ENCODE measurements around the gene PLXND1.
"Not testable (repeated sequence)": the region's sequence is repeated elsewhere in the genome, so short reads cannot be mapped to it uniquely, and the experiment has no call there.

PLXND1 gene

GRCh38 chr3:129641567-129642260 is 35.2 kb upstream of the PLXND1 start:
- not testable (repeated sequence) for H3K9ac ChIP-seq (ENCODE audit: low read depth in 1 of 2, low read length in 2 of 2); H3K27ac ChIP-seq (ENCODE audit: low read depth, low read length); H3K27me3 ChIP-seq (ENCODE audit: control insufficient read depth in 1 of 2, insufficient read depth in 2 of 2, low read length in 2 of 2); H3K9me3 ChIP-seq (ENCODE audit: control insufficient read depth in 1 of 2, low read length in 2 of 2); H3K4me1 ChIP-seq (ENCODE audit: control insufficient read depth in 1 of 2, insufficient read depth in 2 of 2, low read length in 2 of 2); H3K36me3 ChIP-seq (ENCODE audit: control insufficient read depth in 1 of 2, insufficient read depth in 2 of 2, low read length in 2 of 2); H3K4me3 ChIP-seq (ENCODE audit: low read depth in 1 of 2, low read length in 2 of 2)

- not testable (repeated sequence) for H3K9ac ChIP-seq (ENCODE audit: low read depth in 1 of 2, low read length in 2 of 2); H3K4me3 ChIP-seq (ENCODE audit: low read depth in 1 of 2, low read length in 2 of 2); H3K9me3 ChIP-seq (ENCODE audit: control insufficient read depth in 1 of 2, low read length in 2 of 2); H3K27ac ChIP-seq (ENCODE audit: low read depth, low read length); H3K27me3 ChIP-seq (ENCODE audit: control insufficient read depth in 1 of 2, insufficient read depth in 2 of 2, low read length in 2 of 2); H3K4me1 ChIP-seq (ENCODE audit: control insufficient read depth in 1 of 2, insufficient read depth in 2 of 2, low read length in 2 of 2); H3K36me3 ChIP-seq (ENCODE audit: control insufficient read depth in 1 of 2, insufficient read depth in 2 of 2, low read length in 2 of 2)
Observed at GRCh38 chr3:129640985-129641384, 34.5 kb upstream of the PLXND1 start.

- Histone ChIP-seq H3K36me3 (ENCODE audit: control insufficient read depth in 1 of 2, insufficient read depth in 2 of 2, low read length in 2 of 2) (no peaks in the 10 kb centered on the region), H3K4me1 (ENCODE audit: control insufficient read depth in 1 of 2, insufficient read depth in 2 of 2, low read length in 2 of 2) (no peaks in the 10 kb centered on the region), H3K4me3 (ENCODE audit: low read depth in 1 of 2, low read length in 2 of 2) (no peak overlapping the region), H3K9me3 (ENCODE audit: control insufficient read depth in 1 of 2, low read length in 2 of 2) (peaks cover 0 to 2% of the 10 kb centered on the region in 2 donors), H3K27me3 (ENCODE audit: control insufficient read depth in 1 of 2, insufficient read depth in 2 of 2, low read length in 2 of 2) (no peaks in the 10 kb centered on the region), H3K9ac (ENCODE audit: low read depth in 1 of 2, low read length in 2 of 2) (no peak overlapping the region), H3K27ac (ENCODE audit: low read depth, low read length) (no peak overlapping the region)
Observed at GRCh38 chr3:129638481-129638880, 32.0 kb upstream of the PLXND1 start.

DNA sequence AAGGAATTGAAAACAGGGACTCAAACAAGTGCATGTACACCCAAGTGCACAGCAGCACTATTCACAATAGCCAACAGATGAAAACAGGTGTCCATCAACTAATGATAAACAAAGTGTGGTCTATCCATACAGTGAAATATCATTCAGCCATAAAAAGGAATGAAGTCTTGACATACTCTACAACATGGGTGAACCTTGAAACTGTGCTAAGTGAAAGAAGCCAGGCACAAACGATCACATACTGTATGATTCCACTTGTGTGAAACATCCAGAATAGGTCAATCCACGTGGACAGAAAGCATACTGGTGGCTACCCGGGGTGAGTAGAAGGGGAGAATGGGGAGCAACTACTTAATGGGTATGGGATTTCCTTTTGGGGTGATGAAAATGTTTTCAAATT is 29.6 kb upstream of the PLXND1 start:
- H3K4me3 ChIP-seq (ENCODE audit: low read depth in 1 of 2, low read length in 2 of 2), result no peak overlapping the region
- H3K27ac ChIP-seq (ENCODE audit: low read depth, low read length), result no peak overlapping the region
- no peaks in the 10 kb centered on the region for H3K27me3 ChIP-seq (ENCODE audit: control insufficient read depth in 1 of 2, insufficient read depth in 2 of 2, low read length in 2 of 2)
- H3K9ac ChIP-seq (ENCODE audit: low read depth in 1 of 2, low read length in 2 of 2), result no peak overlapping the region
- H3K36me3 ChIP-seq (ENCODE audit: control insufficient read depth in 1 of 2, insufficient read depth in 2 of 2, low read length in 2 of 2), result no peaks in the 10 kb centered on the region
- peaks cover 0 to 2% of the 10 kb centered on the region in 2 donors for H3K9me3 ChIP-seq (ENCODE audit: control insufficient read depth in 1 of 2, low read length in 2 of 2)
- H3K4me1 ChIP-seq (ENCODE audit: control insufficient read depth in 1 of 2, insufficient read depth in 2 of 2, low read length in 2 of 2), result no peaks in the 10 kb centered on the region

- Histone ChIP-seq H3K4me1 (ENCODE audit: control insufficient read depth in 1 of 2, insufficient read depth in 2 of 2, low read length in 2 of 2) (no peaks in the 10 kb centered on the region), H3K27ac (ENCODE audit: low read depth, low read length) (no peak overlapping the region), H3K9me3 (ENCODE audit: control insufficient read depth in 1 of 2, low read length in 2 of 2) (peaks cover 0 to 2% of the 10 kb centered on the region in 2 donors), H3K27me3 (ENCODE audit: control insufficient read depth in 1 of 2, insufficient read depth in 2 of 2, low read length in 2 of 2) (no peaks in the 10 kb centered on the region), H3K36me3 (ENCODE audit: control insufficient read depth in 1 of 2, insufficient read depth in 2 of 2, low read length in 2 of 2) (no peaks in the 10 kb centered on the region), H3K4me3 (ENCODE audit: low read depth in 1 of 2, low read length in 2 of 2) (no peak overlapping the region), H3K9ac (ENCODE audit: low read depth in 1 of 2, low read length in 2 of 2) (no peak overlapping the region)
Observed at GRCh38 chr3:129635656-129636055, 29.2 kb upstream of the PLXND1 start.

- H3K36me3 ChIP-seq (ENCODE audit: control insufficient read depth in 1 of 2, insufficient read depth in 2 of 2, low read length in 2 of 2), result no peaks in the 10 kb centered on the region
- H3K4me3 ChIP-seq (ENCODE audit: low read depth in 1 of 2, low read length in 2 of 2), result no peak overlapping the region
- no peaks in the 10 kb centered on the region for H3K4me1 ChIP-seq (ENCODE audit: control insufficient read depth in 1 of 2, insufficient read depth in 2 of 2, low read length in 2 of 2)
- no peak overlapping the region for H3K9ac ChIP-seq (ENCODE audit: low read depth in 1 of 2, low read length in 2 of 2)
- H3K27me3 ChIP-seq (ENCODE audit: control insufficient read depth in 1 of 2, insufficient read depth in 2 of 2, low read length in 2 of 2), result no peaks in the 10 kb centered on the region
- H3K27ac ChIP-seq (ENCODE audit: low read depth, low read length), result no peak overlapping the region
- peaks cover 0 to 2% of the 10 kb centered on the region in 2 donors for H3K9me3 ChIP-seq (ENCODE audit: control insufficient read depth in 1 of 2, low read length in 2 of 2)
Observed at GRCh38 chr3:129633751-129634481, 27.4 kb upstream of the PLXND1 start.

DNA sequence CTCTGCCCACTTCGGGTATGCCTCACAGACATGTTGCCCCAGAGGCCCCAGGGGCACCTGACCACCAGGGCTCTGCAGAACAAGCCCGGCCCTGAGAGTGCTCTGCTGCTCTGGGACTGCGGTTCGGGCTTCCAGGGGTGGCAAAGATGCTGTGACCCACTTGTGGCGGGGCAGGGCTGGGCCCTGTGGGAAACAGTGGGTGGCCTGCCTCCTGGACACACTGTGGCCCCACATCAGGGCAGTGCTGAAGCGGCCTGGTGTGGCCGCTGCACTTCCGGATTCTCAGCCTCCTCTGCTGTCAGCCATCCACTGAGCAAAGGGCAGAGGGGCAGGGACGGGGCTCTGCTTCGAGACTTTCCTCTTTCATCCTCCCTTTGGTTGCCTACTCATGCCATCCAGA is 26.5 kb upstream of the PLXND1 start:
- Histone ChIP-seq H3K9ac (ENCODE audit: low read depth in 1 of 2, low read length in 2 of 2) (no peak overlapping the region), H3K9me3 (ENCODE audit: control insufficient read depth in 1 of 2, low read length in 2 of 2) (peaks cover 0 to 2% of the 10 kb centered on the region in 2 donors), H3K4me1 (ENCODE audit: control insufficient read depth in 1 of 2, insufficient read depth in 2 of 2, low read length in 2 of 2) (peaks cover 3 to 5% of the 10 kb centered on the region in 2 donors), H3K27me3 (ENCODE audit: control insufficient read depth in 1 of 2, insufficient read depth in 2 of 2, low read length in 2 of 2) (no peaks in the 10 kb centered on the region), H3K4me3 (ENCODE audit: low read depth in 1 of 2, low read length in 2 of 2) (no peak overlapping the region), H3K36me3 (ENCODE audit: control insufficient read depth in 1 of 2, insufficient read depth in 2 of 2, low read length in 2 of 2) (no peaks in the 10 kb centered on the region), H3K27ac (ENCODE audit: low read depth, low read length) (no peak overlapping the region)

DNA sequence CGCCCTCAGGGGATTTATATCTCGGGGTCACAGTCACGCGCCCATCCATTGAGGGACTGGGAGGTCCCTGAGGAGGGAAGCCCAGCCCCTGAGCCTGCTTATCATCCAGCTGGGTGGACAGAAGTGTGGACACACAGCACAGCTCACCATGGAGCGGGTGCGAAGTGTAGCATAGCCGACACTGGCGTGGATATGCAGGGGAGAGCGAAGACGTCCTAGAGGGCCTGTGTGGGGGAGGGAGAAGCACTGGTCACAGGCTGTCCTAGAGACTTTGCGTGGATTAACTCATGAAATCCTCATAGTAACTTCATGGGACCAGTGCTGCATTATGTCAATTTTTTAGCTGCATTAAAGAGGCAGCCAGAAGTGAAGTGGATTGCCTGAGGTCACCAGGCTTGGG is 26.1 kb upstream of the PLXND1 start:
- H3K27me3 ChIP-seq (ENCODE audit: control insufficient read depth in 1 of 2, insufficient read depth in 2 of 2, low read length in 2 of 2), result no peaks in the 10 kb centered on the region
- H3K27ac ChIP-seq (ENCODE audit: low read depth, low read length), result no peak overlapping the region
- no peak overlapping the region for H3K9ac ChIP-seq (ENCODE audit: low read depth in 1 of 2, low read length in 2 of 2)
- peaks cover 5 to 9% of the 10 kb centered on the region in 2 donors for H3K4me1 ChIP-seq (ENCODE audit: control insufficient read depth in 1 of 2, insufficient read depth in 2 of 2, low read length in 2 of 2)
- no peaks in the 10 kb centered on the region for H3K36me3 ChIP-seq (ENCODE audit: control insufficient read depth in 1 of 2, insufficient read depth in 2 of 2, low read length in 2 of 2)
- H3K4me3 ChIP-seq (ENCODE audit: low read depth in 1 of 2, low read length in 2 of 2), result no peak overlapping the region
- peaks cover 0 to 2% of the 10 kb centered on the region in 2 donors for H3K9me3 ChIP-seq (ENCODE audit: control insufficient read depth in 1 of 2, low read length in 2 of 2)

DNA sequence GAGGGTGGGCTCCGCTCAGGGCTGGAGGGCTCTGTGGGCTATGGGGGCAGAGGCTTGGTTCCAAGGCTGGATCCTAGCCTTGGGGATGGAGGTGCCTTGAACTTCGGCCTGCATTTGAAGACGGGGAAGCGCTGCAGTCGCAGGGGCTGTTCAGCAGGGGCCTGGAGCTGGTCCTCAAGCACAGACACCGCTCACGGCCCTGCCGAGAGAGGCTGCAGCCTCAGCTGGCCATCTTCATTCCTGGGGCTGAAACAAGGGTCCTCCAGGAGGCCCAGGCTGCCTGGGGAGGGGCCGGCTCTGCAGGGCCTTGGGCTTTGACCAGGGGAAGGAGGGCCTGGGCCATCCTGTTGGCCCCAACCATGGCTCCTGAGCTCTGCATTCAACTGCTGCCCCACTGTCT is 25.6 kb upstream of the PLXND1 start:
- Histone ChIP-seq H3K27me3 (ENCODE audit: control insufficient read depth in 1 of 2, insufficient read depth in 2 of 2, low read length in 2 of 2) (no peaks in the 10 kb centered on the region), H3K4me3 (ENCODE audit: low read depth in 1 of 2, low read length in 2 of 2) (no peak overlapping the region), H3K9me3 (ENCODE audit: control insufficient read depth in 1 of 2, low read length in 2 of 2) (peaks cover 0 to 2% of the 10 kb centered on the region in 2 donors), H3K4me1 (ENCODE audit: control insufficient read depth in 1 of 2, insufficient read depth in 2 of 2, low read length in 2 of 2) (peaks cover 5 to 11% of the 10 kb centered on the region in 2 donors), H3K36me3 (ENCODE audit: control insufficient read depth in 1 of 2, insufficient read depth in 2 of 2, low read length in 2 of 2) (no peaks in the 10 kb centered on the region), H3K9ac (ENCODE audit: low read depth in 1 of 2, low read length in 2 of 2) (no peak overlapping the region), H3K27ac (ENCODE audit: low read depth, low read length) (no peak overlapping the region)

GRCh38 chr3:129629011-129629410 is 22.5 kb upstream of the PLXND1 start:
- Histone ChIP-seq H3K9ac (ENCODE audit: low read depth in 1 of 2, low read length in 2 of 2) (no peak overlapping the region), H3K9me3 (ENCODE audit: control insufficient read depth in 1 of 2, low read length in 2 of 2) (no peaks in the 10 kb centered on the region), H3K27ac (ENCODE audit: low read depth, low read length) (no peak overlapping the region), H3K27me3 (ENCODE audit: control insufficient read depth in 1 of 2, insufficient read depth in 2 of 2, low read length in 2 of 2) (no peaks in the 10 kb centered on the region), H3K36me3 (ENCODE audit: control insufficient read depth in 1 of 2, insufficient read depth in 2 of 2, low read length in 2 of 2) (no peaks in the 10 kb centered on the region), H3K4me3 (ENCODE audit: low read depth in 1 of 2, low read length in 2 of 2) (no peak overlapping the region), H3K4me1 (ENCODE audit: control insufficient read depth in 1 of 2, insufficient read depth in 2 of 2, low read length in 2 of 2) (peaks cover 25 to 27% of the 10 kb centered on the region in 2 donors)
